ENCODE measurements around the gene GCDH. TPM values are rescaled to one million over a fixed set of nuclear protein-coding genes. Genes with fewer than 3 reads are reported as not detected.

GCDH gene
- polyA plus RNA-seq, 1 donor (not counting 4 experiments of a cell fraction or from before 2014, with no cell fraction given) = 11.5 TPM

GRCh38 chr19:12875086-12875485 lies 15.9 kb upstream of the GCDH start:
- no peak overlapping the region for H3K27ac ChIP-seq (ENCODE audit: control insufficient read depth, insufficient read depth, low read length)
- H3K36me3 ChIP-seq (ENCODE audit: control insufficient read depth in 2 of 2, extremely low read depth in 1 of 2, insufficient read depth in 2 of 2, low read length in 2 of 2) = peaks cover 4 to 5% of the 10 kb centered on the region in 2 experiments
- H3K4me3 ChIP-seq (ENCODE audit: control insufficient read depth in 2 of 3, extremely low read depth in 1 of 3, insufficient read depth in 2 of 3, low read depth in 1 of 3, low read length in 3 of 3) = no peak overlapping the region
- no peaks in the 10 kb centered on the region for H3K27me3 ChIP-seq (ENCODE audit: control insufficient read depth, extremely low read depth, insufficient read depth, low read length)
- no peaks in the 10 kb centered on the region for H3K9me1 ChIP-seq (ENCODE audit: control insufficient read depth, extremely low read depth, insufficient read depth, low read length)
- H3K4me1 ChIP-seq (ENCODE audit: control insufficient read depth, extremely low read depth, insufficient read depth, low read length) = peaks cover 9% of the 10 kb centered on the region
- no peak overlapping the region for H3K4me2 ChIP-seq (ENCODE audit: control insufficient read depth, extremely low read depth, insufficient read depth, low read depth, low read length)
- no peaks in the 10 kb centered on the region for H4K20me1 ChIP-seq (ENCODE audit: control insufficient read depth, extremely low read depth, insufficient read depth, low read length)
- no peak overlapping the region for H2AFZ ChIP-seq (ENCODE audit: control insufficient read depth, low read length)
- dilution Hi-C loops (cut with MboI; ENCODE audit: extremely low pct_ligation_motif_present, low sequenced_read_pairs) = no loop called here
- DNase-seq (ENCODE audit: low read depth, low spot score) (no peak), FAIRE-seq (no peak)
- no peaks in the 10 kb centered on the region for H3K79me2 ChIP-seq (ENCODE audit: control insufficient read depth, insufficient read depth, low read length)
- H3K9ac ChIP-seq (ENCODE audit: control insufficient read depth, extremely low read depth, insufficient read depth, low read length) = no peak overlapping the region
- TF ChIP-seq CTCF (optimal IDR thresholded peaks at IDR 0.05 in 1 of 3, IDR thresholded peaks at IDR 0.05 in 1 of 3, conservative IDR thresholded peaks at IDR 0.05 in 1 of 3; ENCODE audit: extremely low read depth in 1 of 3, insufficient read depth in 2 of 3, low read length in 3 of 3) = no peak
- TF ChIP-seq EZH2 (IDR thresholded peaks at IDR 0.05; ENCODE audit: low read length) = no peak
- no peaks in the 10 kb centered on the region for H3K9me3 ChIP-seq (ENCODE audit: control insufficient read depth, low read depth, low read length)

DNA sequence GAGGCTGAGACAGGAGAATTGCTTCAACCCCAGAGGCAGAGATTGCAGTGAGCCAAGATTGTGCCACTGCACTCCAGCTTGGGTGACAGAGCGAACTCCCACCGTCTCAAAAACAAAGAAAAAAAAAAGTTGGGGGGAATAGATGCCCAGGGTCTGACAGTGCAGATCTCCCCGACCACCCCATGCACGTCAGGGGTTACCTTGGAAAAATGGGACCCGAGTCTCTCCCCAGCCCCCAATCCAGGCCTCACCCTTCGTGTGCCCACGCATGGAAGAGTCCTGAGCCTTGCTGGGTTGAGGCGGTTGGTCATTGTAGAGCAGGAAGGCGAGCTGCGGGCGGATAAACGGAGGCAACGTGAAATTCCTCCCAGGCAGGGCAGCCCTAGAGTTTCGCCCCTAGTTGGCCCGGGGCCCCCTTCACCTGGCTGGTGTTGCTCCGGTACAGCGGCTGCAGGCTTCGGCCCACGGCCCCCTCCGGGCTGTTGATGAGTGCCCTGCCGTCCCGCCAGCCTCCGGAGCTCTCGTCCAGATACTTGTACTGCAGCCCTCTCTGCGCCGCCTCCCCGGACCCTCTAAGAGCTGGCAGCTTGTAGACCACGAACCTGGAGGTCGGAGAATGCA lies 10.3 kb upstream of the GCDH start:
- no peaks in the 10 kb centered on the region for H3K27me3 ChIP-seq (ENCODE audit: control insufficient read depth, extremely low read depth, insufficient read depth, low read length)
- H3K36me3 ChIP-seq (ENCODE audit: control insufficient read depth in 2 of 2, extremely low read depth in 1 of 2, insufficient read depth in 2 of 2, low read length in 2 of 2) = peaks cover 4 to 5% of the 10 kb centered on the region in 2 experiments
- H4K20me1 ChIP-seq (ENCODE audit: control insufficient read depth, extremely low read depth, insufficient read depth, low read length) = no peaks in the 10 kb centered on the region
- H3K79me2 ChIP-seq (ENCODE audit: control insufficient read depth, insufficient read depth, low read length) = no peaks in the 10 kb centered on the region
- peak overlapping the region; percentile 80 to 97 (median 89) for H3K4me3 ChIP-seq (ENCODE audit: control insufficient read depth in 2 of 3, extremely low read depth in 1 of 3, insufficient read depth in 2 of 3, low read depth in 1 of 3, low read length in 3 of 3)
- H3K4me1 ChIP-seq (ENCODE audit: control insufficient read depth, extremely low read depth, insufficient read depth, low read length) = peaks cover 6% of the 10 kb centered on the region
- peak overlapping the region; percentile 83 for H3K4me2 ChIP-seq (ENCODE audit: control insufficient read depth, extremely low read depth, insufficient read depth, low read depth, low read length)
- dilution Hi-C loops (cut with MboI; ENCODE audit: extremely low pct_ligation_motif_present, low sequenced_read_pairs) = no loop called here
- no peaks in the 10 kb centered on the region for H3K9me1 ChIP-seq (ENCODE audit: control insufficient read depth, extremely low read depth, insufficient read depth, low read length)
- peak overlapping the region; percentile 82 for H3K27ac ChIP-seq (ENCODE audit: control insufficient read depth, insufficient read depth, low read length)
- peak overlapping the region; percentile 92 for H2AFZ ChIP-seq (ENCODE audit: control insufficient read depth, low read length)
- FAIRE-seq = no peak
- TF ChIP-seq CTCF (optimal IDR thresholded peaks at IDR 0.05 in 1 of 3, IDR thresholded peaks at IDR 0.05 in 1 of 3, conservative IDR thresholded peaks at IDR 0.05 in 1 of 3; ENCODE audit: extremely low read depth in 1 of 3, insufficient read depth in 2 of 3, low read length in 3 of 3) = no peak
- peak overlapping the region; percentile 90 for H3K9ac ChIP-seq (ENCODE audit: control insufficient read depth, extremely low read depth, insufficient read depth, low read length)
- no peak for DNase-seq (ENCODE audit: low read depth, low spot score)
- peaks cover 10% of the 10 kb centered on the region for H3K9me3 ChIP-seq (ENCODE audit: control insufficient read depth, low read depth, low read length)
